AG09319 (cell line): ENCODE data around the gene DLG5.

Experiments used
- DNase-seq: peaks from one replicate; pipeline ENCODE4 v3.0.0-alpha.2; 2010; ENCODE audit warnings: low read depth; ENCODE audit errors: extremely low read depth
- TF ChIP-seq, protein P1 (sequence below): IDR thresholded peaks from 2 replicates; pipeline ENCODE4 v1.5.1; 2011; ENCODE audit warnings: low read depth, mild to moderate bottlenecking, inconsistent platforms, low read length, moderate library complexity

The DLG5 gene

DNA sequence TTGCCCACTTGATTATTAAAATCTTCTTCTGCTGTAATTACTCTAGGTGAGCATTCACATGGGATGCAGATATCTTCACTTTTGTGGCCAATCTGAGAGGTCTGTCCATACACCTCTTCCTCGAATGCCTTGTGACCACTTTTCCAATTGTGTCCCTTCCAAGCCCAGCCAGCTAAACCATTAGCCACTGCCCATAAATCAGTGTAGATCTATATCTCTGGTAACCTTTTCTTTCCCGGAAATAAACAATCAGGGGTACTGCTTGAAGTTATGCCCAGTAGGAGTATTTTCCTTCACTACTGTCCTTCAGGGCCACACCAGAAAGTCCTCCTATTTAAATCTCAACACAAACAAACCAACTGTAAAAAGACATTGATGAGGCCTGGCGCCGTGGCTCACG lies 184.4 kb downstream of the DLG5 start:
- DNase-seq: no peak
- TF ChIP-seq, protein P1, sequence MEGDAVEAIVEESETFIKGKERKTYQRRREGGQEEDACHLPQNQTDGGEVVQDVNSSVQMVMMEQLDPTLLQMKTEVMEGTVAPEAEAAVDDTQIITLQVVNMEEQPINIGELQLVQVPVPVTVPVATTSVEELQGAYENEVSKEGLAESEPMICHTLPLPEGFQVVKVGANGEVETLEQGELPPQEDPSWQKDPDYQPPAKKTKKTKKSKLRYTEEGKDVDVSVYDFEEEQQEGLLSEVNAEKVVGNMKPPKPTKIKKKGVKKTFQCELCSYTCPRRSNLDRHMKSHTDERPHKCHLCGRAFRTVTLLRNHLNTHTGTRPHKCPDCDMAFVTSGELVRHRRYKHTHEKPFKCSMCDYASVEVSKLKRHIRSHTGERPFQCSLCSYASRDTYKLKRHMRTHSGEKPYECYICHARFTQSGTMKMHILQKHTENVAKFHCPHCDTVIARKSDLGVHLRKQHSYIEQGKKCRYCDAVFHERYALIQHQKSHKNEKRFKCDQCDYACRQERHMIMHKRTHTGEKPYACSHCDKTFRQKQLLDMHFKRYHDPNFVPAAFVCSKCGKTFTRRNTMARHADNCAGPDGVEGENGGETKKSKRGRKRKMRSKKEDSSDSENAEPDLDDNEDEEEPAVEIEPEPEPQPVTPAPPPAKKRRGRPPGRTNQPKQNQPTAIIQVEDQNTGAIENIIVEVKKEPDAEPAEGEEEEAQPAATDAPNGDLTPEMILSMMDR: no peak

GRCh38 chr10:77741746-77742145 lies 184.8 kb downstream of the DLG5 start:
- DNase-seq: no peak
- TF ChIP-seq, protein P1: no peak
